ENCODE results near the gene UBE2C.

DNA sequence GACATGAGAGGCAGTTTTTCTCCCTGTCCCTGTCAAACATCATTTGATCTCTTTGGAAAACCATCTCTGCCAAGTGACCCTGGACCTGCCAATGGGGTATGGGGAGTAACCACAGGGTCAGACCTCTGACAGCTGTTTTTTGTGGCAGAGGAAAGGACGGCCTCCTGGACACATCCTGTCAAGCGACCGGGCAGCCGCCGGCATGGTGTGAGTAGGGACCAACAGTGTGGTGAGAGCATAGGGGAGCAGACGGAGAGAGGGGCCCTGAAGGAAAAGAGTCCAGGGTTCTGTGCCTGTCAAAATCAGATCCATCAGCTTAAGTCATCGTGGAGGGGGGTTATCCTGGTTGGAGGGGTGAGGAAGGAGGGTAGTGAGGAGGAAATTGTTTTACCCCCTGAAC lies 10.6 kb upstream of the UBE2C start:
- TF ChIP-seq, protein P1, sequence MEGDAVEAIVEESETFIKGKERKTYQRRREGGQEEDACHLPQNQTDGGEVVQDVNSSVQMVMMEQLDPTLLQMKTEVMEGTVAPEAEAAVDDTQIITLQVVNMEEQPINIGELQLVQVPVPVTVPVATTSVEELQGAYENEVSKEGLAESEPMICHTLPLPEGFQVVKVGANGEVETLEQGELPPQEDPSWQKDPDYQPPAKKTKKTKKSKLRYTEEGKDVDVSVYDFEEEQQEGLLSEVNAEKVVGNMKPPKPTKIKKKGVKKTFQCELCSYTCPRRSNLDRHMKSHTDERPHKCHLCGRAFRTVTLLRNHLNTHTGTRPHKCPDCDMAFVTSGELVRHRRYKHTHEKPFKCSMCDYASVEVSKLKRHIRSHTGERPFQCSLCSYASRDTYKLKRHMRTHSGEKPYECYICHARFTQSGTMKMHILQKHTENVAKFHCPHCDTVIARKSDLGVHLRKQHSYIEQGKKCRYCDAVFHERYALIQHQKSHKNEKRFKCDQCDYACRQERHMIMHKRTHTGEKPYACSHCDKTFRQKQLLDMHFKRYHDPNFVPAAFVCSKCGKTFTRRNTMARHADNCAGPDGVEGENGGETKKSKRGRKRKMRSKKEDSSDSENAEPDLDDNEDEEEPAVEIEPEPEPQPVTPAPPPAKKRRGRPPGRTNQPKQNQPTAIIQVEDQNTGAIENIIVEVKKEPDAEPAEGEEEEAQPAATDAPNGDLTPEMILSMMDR (IDR thresholded peaks at IDR 0.05): no peak
- TF ChIP-seq POLR2A (IDR thresholded peaks at IDR 0.05): no peak

All from thyroid gland (tissue), 4 donors.